WTC11 (cell line): Measurements from ENCODE around the gene TBC1D19. TPM values are rescaled to one million over a fixed set of nuclear protein-coding genes. Genes with fewer than 3 reads are reported as not detected.
"Not testable (repeated sequence)": the region's sequence is repeated elsewhere in the genome, so short reads cannot be mapped to it uniquely, and the experiment has no call there.

Experiments used
- ATAC-seq: fragments of 200-7000 bp; cut with Tn5 transposase; 2 replicates; pipeline ENCODE4 v1.10.0; 2021; ENCODE audit warnings: mild to moderate bottlenecking, moderate library complexity
- CTCF ChIA-PET: fragments of 300-600 bp; sonication (Branson Sonifier 250); formaldehyde crosslinking; loops from one replicate; lab custom pipeline; 2021; ENCODE audit warnings: antibody characterized with exemption; lab: Charles Lee
- POLR2A ChIA-PET: fragments of 350-600 bp; sonication (Branson Sonifier 250); formaldehyde crosslinking; loops from one replicate; lab custom pipeline; 2021; ENCODE audit warnings: antibody characterized with exemption; lab: Charles Lee
- DNase-seq: peaks from one replicate; pipeline ENCODE4 v3.0.0; 2021; ENCODE audit warnings: low spot score
- H3K27ac Mint-ChIP-seq: 2 replicates; pipeline ENCODE4 v1.8.0; 2021; ENCODE audit warnings: mixed read lengths
- H3K27me3 Mint-ChIP-seq: 2 replicates; pipeline ENCODE4 v1.8.0; 2021; ENCODE audit warnings: low read depth, mild to moderate bottlenecking, moderate library complexity, mixed read lengths
- H3K36me3 Mint-ChIP-seq: 2 replicates; pipeline ENCODE4 v1.8.0; 2021; ENCODE audit warnings: mixed read lengths
- H3K4me1 Mint-ChIP-seq: 2 replicates; pipeline ENCODE4 v1.8.0; 2022; ENCODE audit warnings: mixed read lengths
- H3K4me3 Mint-ChIP-seq: 2 replicates; pipeline ENCODE4 v1.8.0; 2021; ENCODE audit warnings: mild to moderate bottlenecking, moderate library complexity, mixed read lengths
- H3K9me3 Mint-ChIP-seq: 2 replicates; pipeline ENCODE4 v1.8.0; 2021; ENCODE audit warnings: mixed read lengths
- ARID4B ChIP-seq: sonication (generic); formaldehyde crosslinking; IDR thresholded peaks from 2 replicates; pipeline ENCODE4 v1.8.0; 2023; ENCODE audit warnings: missing genetic modification reagents, mild to moderate bottlenecking, borderline replicate concordance
- CDX4 ChIP-seq: fragments of 250-450 bp; sonication (Bioruptor Pico); IDR thresholded peaks from 2 replicates; pipeline ENCODE4 v1.9.0; 2021; ENCODE audit warnings: moderate library complexity, mild to moderate bottlenecking, inconsistent platforms, borderline replicate concordance
- E2F5 ChIP-seq: sonication (generic); formaldehyde crosslinking; IDR thresholded peaks from 2 replicates; pipeline ENCODE4 v1.8.1; 2022; ENCODE audit warnings: mild to moderate bottlenecking, moderate library complexity, missing genetic modification reagents
- ETV6 ChIP-seq: sonication (generic); formaldehyde crosslinking; IDR thresholded peaks from 2 replicates; pipeline ENCODE4 v1.8.1; 2022; ENCODE audit warnings: mild to moderate bottlenecking, missing genetic modification reagents
- GABPB1 ChIP-seq: sonication (generic); formaldehyde crosslinking; IDR thresholded peaks from 2 replicates; pipeline ENCODE4 v1.8.1; 2023; ENCODE audit warnings: mild to moderate bottlenecking, missing genetic modification reagents
- HMGA2 ChIP-seq: fragments of 250-450 bp; sonication (Bioruptor Pico); IDR thresholded peaks from 2 replicates; pipeline ENCODE4 v1.4.0; 2021; ENCODE audit warnings: mild to moderate bottlenecking, moderate library complexity
- IRF1 ChIP-seq: sonication (generic); formaldehyde crosslinking; IDR thresholded peaks from 2 replicates; pipeline ENCODE4 v1.8.0; 2023; ENCODE audit warnings: missing genetic modification reagents
- JUN ChIP-seq: sonication (generic); formaldehyde crosslinking; IDR thresholded peaks from 2 replicates; pipeline ENCODE4 v1.8.0; 2023; ENCODE audit warnings: mild to moderate bottlenecking, missing genetic modification reagents
- NR1H2 ChIP-seq: sonication (generic); formaldehyde crosslinking; IDR thresholded peaks from 2 replicates; pipeline ENCODE4 v1.9.0; 2021; ENCODE audit warnings: mild to moderate bottlenecking, moderate library complexity, missing genetic modification reagents
- OVOL2 ChIP-seq: fragments of 250-450 bp; sonication (Bioruptor Pico); IDR thresholded peaks from 2 replicates; pipeline ENCODE4 v1.9.0; 2021; ENCODE audit warnings: mild to moderate bottlenecking, borderline replicate concordance
- PRDM15 ChIP-seq: sonication (generic); formaldehyde crosslinking; IDR thresholded peaks from 2 replicates; pipeline ENCODE4 v1.8.0; 2022; ENCODE audit warnings: missing genetic modification reagents
- USF2 ChIP-seq: sonication (generic); formaldehyde crosslinking; IDR thresholded peaks from 2 replicates; pipeline ENCODE4 v1.8.1; 2023; ENCODE audit warnings: mild to moderate bottlenecking, missing genetic modification reagents, moderate library complexity
- ZBTB43 ChIP-seq: sonication (generic); formaldehyde crosslinking; IDR thresholded peaks from 2 replicates; pipeline ENCODE4 v1.8.1; 2023; ENCODE audit warnings: mild to moderate bottlenecking, missing genetic modification reagents
- ZNF219 ChIP-seq: sonication (generic); formaldehyde crosslinking; IDR thresholded peaks from 2 replicates; pipeline ENCODE4 v1.8.0; 2023; ENCODE audit warnings: missing genetic modification reagents, mild to moderate bottlenecking, borderline replicate concordance
- ZNF671 ChIP-seq: fragments of 250-450 bp; sonication (Bioruptor Pico); IDR thresholded peaks from 2 replicates; pipeline ENCODE4 v1.8.0; 2021; ENCODE audit warnings: mild to moderate bottlenecking
- ZSCAN18 ChIP-seq: fragments of 250-450 bp; sonication (Bioruptor Pico); IDR thresholded peaks from 2 replicates; pipeline ENCODE4 v2.1.2; 2022; ENCODE audit warnings: mild to moderate bottlenecking, moderate library complexity
- total RNA-seq: library from RNA; stranded (reverse); gene quantifications from 3 replicates; pipeline ENCODE4 v1.2.3, GENCODE V29; 2021

Gene TBC1D19
- total RNA-seq, 1 experiment from 2014 or later: 2.1 TPM

- TF ChIP-seq ZBTB43 (CRISPR knock-in tag) (no peak), ARID4B (CRISPR knock-in tag) (no peak)
These were observed 37.5 kb downstream of the TBC1D19 start (continued) for GRCh38 chr4:26621366-26621765.

- no peak for ATAC-seq
- ChIA-PET POLR2A (no interaction called here), CTCF (no interaction called here)
- no peak for DNase-seq
- Mint-ChIP-seq H3K9me3 (peaks cover 3% of the 10 kb centered on the region), H3K36me3 (peaks cover 3% of the 10 kb centered on the region; the same call in 1 of the 2 replicates), H3K4me1 (no peaks in the 10 kb centered on the region), H3K27me3 (no peaks in the 10 kb centered on the region), H3K27ac (no peak overlapping the region), H3K4me3 (no peak overlapping the region)
- TF ChIP-seq USF2 (CRISPR knock-in tag) (peak; percentile 29; the same call in 1 of the 2 replicates), NR1H2 (CRISPR knock-in tag) (no peak), GABPB1 (CRISPR knock-in tag) (peak; percentile 37; the same call in 1 of the 2 replicates)
These were observed 39.0 kb downstream of the TBC1D19 start for GRCh38 chr4:26622913-26623312.

GRCh38 chr4:26626658-26627057 is 42.8 kb downstream of the TBC1D19 start:
- POLR2A ChIA-PET, CTCF ChIA-PET, H3K4me3 Mint-ChIP-seq, H3K4me1 Mint-ChIP-seq, H3K27me3 Mint-ChIP-seq, H3K36me3 Mint-ChIP-seq, H3K27ac Mint-ChIP-seq, ATAC-seq, DNase-seq: not testable (repeated sequence)
- peaks cover 11% of the 10 kb centered on the region for H3K9me3 Mint-ChIP-seq
- TF ChIP-seq HMGA2 (CRISPR knock-in tag): peak; percentile 98

- Mint-ChIP-seq H3K36me3 (peaks cover 4% of the 10 kb centered on the region; the same call in 1 of the 2 replicates), H3K27me3 (no peaks in the 10 kb centered on the region), H3K4me3 (no peak overlapping the region), H3K9me3 (peaks cover 8% of the 10 kb centered on the region), H3K4me1 (no peaks in the 10 kb centered on the region), H3K27ac (no peak overlapping the region)
- no peak for DNase-seq
- ATAC-seq: no peak
- POLR2A ChIA-PET: no interaction called here
- CTCF ChIA-PET: no interaction called here
- TF ChIP-seq E2F5 (CRISPR knock-in tag): no peak
- TF ChIP-seq ZSCAN18 (CRISPR knock-in tag): no peak
- no peak for TF ChIP-seq ETV6
- no peak for TF ChIP-seq NR1H2 (CRISPR knock-in tag)
- TF ChIP-seq CDX4 (CRISPR knock-in tag): no peak
- TF ChIP-seq ZNF219 (CRISPR knock-in tag): no peak
- no peak for TF ChIP-seq PRDM15 (CRISPR knock-in tag)
- TF ChIP-seq OVOL2 (CRISPR knock-in tag): no peak
- no peak for TF ChIP-seq IRF1 (CRISPR knock-in tag)
- TF ChIP-seq JUN (CRISPR knock-in tag): no peak
- TF ChIP-seq ZNF671 (CRISPR knock-in tag): no peak
These were observed 49.0 kb downstream of the TBC1D19 start for GRCh38 chr4:26632916-26633315.
